HS-27A (cell line): ENCODE data around the gene TGFBR2.

Experiments used
- DNase-seq: peaks from one replicate; pipeline ENCODE4 v3.0.0-alpha.2; 2012; ENCODE audit warnings: low read depth, missing footprints

Gene TGFBR2

GRCh38 chr3:30637310-30638219, 31.2 kb downstream of the TGFBR2 start:
- no peak for DNase-seq

GRCh38 chr3:30638685-30639412, 32.4 kb downstream of the TGFBR2 start:
- no peak for DNase-seq

- no peak for DNase-seq
These were observed 33.5 kb downstream of the TGFBR2 start for GRCh38 chr3:30639937-30640336.

- no peak for DNase-seq
These were observed 34.5 kb downstream of the TGFBR2 start for GRCh38 chr3:30640851-30641250.

- no peak for DNase-seq
These were observed 35.2 kb downstream of the TGFBR2 start for GRCh38 chr3:30641416-30642251.

- DNase-seq: no peak
These were observed 36.5 kb downstream of the TGFBR2 start for GRCh38 chr3:30642849-30643361.

GRCh38 chr3:30643763-30644462, 37.5 kb downstream of the TGFBR2 start:
- no peak for DNase-seq

GRCh38 chr3:30644615-30645014, 38.2 kb downstream of the TGFBR2 start:
- no peak for DNase-seq

GRCh38 chr3:30645077-30645476, 38.7 kb downstream of the TGFBR2 start:
- DNase-seq: no peak

GRCh38 chr3:30646181-30646876, 39.9 kb downstream of the TGFBR2 start:
- DNase-seq: no peak

- no peak for DNase-seq
These were observed 40.8 kb downstream of the TGFBR2 start for GRCh38 chr3:30646961-30647752.

GRCh38 chr3:30648670-30649357, 42.4 kb downstream of the TGFBR2 start:
- no peak for DNase-seq

GRCh38 chr3:30649572-30650318, 43.3 kb downstream of the TGFBR2 start:
- DNase-seq: no peak

GRCh38 chr3:30650348-30650995, 44.1 kb downstream of the TGFBR2 start:
- no peak for DNase-seq

- DNase-seq: no peak
These were observed 47.9 kb downstream of the TGFBR2 start for GRCh38 chr3:30654269-30654668.

GRCh38 chr3:30655187-30655812, 48.9 kb downstream of the TGFBR2 start:
- DNase-seq: no peak

GRCh38 chr3:30656624-30657141, 50.3 kb downstream of the TGFBR2 start:
- no peak for DNase-seq
